ENCODE measurements around the gene CTAG1B.

GRCh38 chrX:154597221-154597620 is 21.9 kb downstream of the CTAG1B start:
- TF ChIP-seq CTCF (IDR thresholded peaks at IDR 0.05): no peak
- TF ChIP-seq ZFX (IDR thresholded peaks at IDR 0.05; ENCODE audit: borderline replicate concordance): no peak

Data from 22Rv1 (cell line).